Measurements from ENCODE around the gene GJA4. TPM values are rescaled to one million over a fixed set of nuclear protein-coding genes. Genes with fewer than 3 reads are reported as not detected.
A peak's percentile ranks its signal among the peaks of the same experiment; 100 is the strongest.

Gene GJA4
- total RNA-seq, 4 donors from 2014 or later: 14.4 to 41.4 (median 27.7) TPM

- Histone ChIP-seq H3K27me3 (peaks cover 0 to 7% (median 2%) of the 10 kb centered on the region in 3 donors), H3K27ac (peak overlapping the region; percentile 56 to 79 (median 78)), H3K4me3 (peak overlapping the region; percentile 47 to 62 (median 55)), H3K36me3 (peaks cover 0 to 10% of the 10 kb centered on the region in 2 donors), H3K4me1 (peaks cover 3 to 11% of the 10 kb centered on the region in 2 donors), H3K9me3 (no peaks in the 10 kb centered on the region)
- ATAC-seq (no peak), DNase-seq (no peak)
- in situ Hi-C loops (cut with MboI; ENCODE audit: low sequenced_read_pairs in 4 of 4): no loop called here
- no peak for TF ChIP-seq POLR2A (IDR thresholded peaks at IDR 0.05)
- TF ChIP-seq CTCF (IDR thresholded peaks at IDR 0.05 in 4 of 5, conservative IDR thresholded peaks at IDR 0.05 in 1 of 5): no peak
- intact Hi-C loops (cut with DNase I; ENCODE audit: low total_unique reads): loop anchor here (5.0 kb wide), 1 partner anchor 45 kb away; no protein-coding TSS in a partner anchor
Observed at GRCh38 chr1:34792424-34792823, 375 bp upstream of the GJA4 start.

GRCh38 chr1:34794001-34794789 is 1.4 kb downstream of the GJA4 start:
- TF ChIP-seq CTCF (IDR thresholded peaks at IDR 0.05 in 4 of 5, conservative IDR thresholded peaks at IDR 0.05 in 1 of 5): no peak
- no peak for TF ChIP-seq POLR2A (IDR thresholded peaks at IDR 0.05)
- Histone ChIP-seq H3K27ac (peak overlapping the region; percentile 65 to 79 (median 78)), H3K36me3 (peaks cover 0 to 10% of the 10 kb centered on the region in 2 donors), H3K27me3 (peaks cover 0 to 7% (median 2%) of the 10 kb centered on the region in 3 donors), H3K4me3 (peak overlapping the region; percentile 47 to 62 (median 55)), H3K9me3 (no peaks in the 10 kb centered on the region), H3K4me1 (peaks cover 3 to 11% of the 10 kb centered on the region in 2 donors)
- intact Hi-C loops (cut with DNase I; ENCODE audit: low total_unique reads) (loop anchor here (5.0 kb wide), 1 partner anchor 43 kb away; no protein-coding TSS in a partner anchor), in situ Hi-C loops (cut with MboI; ENCODE audit: low sequenced_read_pairs in 4 of 4) (no loop called here)
- ATAC-seq (no peak), DNase-seq (no peak)

- DNase-seq (no peak), ATAC-seq (no peak)
- intact Hi-C loops (cut with DNase I; ENCODE audit: low total_unique reads): loop anchor here (5.0 kb wide), 1 partner anchor 43 kb away; no protein-coding TSS in a partner anchor
- in situ Hi-C loops (cut with MboI; ENCODE audit: low sequenced_read_pairs in 4 of 4): no loop called here
- TF ChIP-seq POLR2A (IDR thresholded peaks at IDR 0.05): no peak
- TF ChIP-seq CTCF (IDR thresholded peaks at IDR 0.05 in 4 of 5, conservative IDR thresholded peaks at IDR 0.05 in 1 of 5): no peak
- peaks cover 0 to 10% of the 10 kb centered on the region in 2 donors for H3K36me3 ChIP-seq
- peak overlapping the region; percentile 44 to 62 (median 51) for H3K4me3 ChIP-seq
- H3K27ac ChIP-seq: peak overlapping the region; percentile 47 to 79 (median 78)
- peaks cover 0 to 7% (median 2%) of the 10 kb centered on the region in 3 donors for H3K27me3 ChIP-seq
- H3K9me3 ChIP-seq: no peaks in the 10 kb centered on the region
- peaks cover 3 to 11% of the 10 kb centered on the region in 2 donors for H3K4me1 ChIP-seq
Observed at GRCh38 chr1:34794790-34795180, 2.0 kb downstream of the GJA4 start.

- no peak for DNase-seq
- no peak for ATAC-seq
- Histone ChIP-seq H3K36me3 (peaks cover 0 to 10% of the 10 kb centered on the region in 2 donors), H3K9me3 (no peaks in the 10 kb centered on the region), H3K4me3 (peak overlapping the region; percentile 44 to 62 (median 51)), H3K27ac (peak overlapping the region; percentile 13 to 79 (median 78)), H3K27me3 (peaks cover 0 to 7% (median 2%) of the 10 kb centered on the region in 3 donors), H3K4me1 (peaks cover 3 to 11% of the 10 kb centered on the region in 2 donors)
- no peak for TF ChIP-seq CTCF (IDR thresholded peaks at IDR 0.05 in 4 of 5, conservative IDR thresholded peaks at IDR 0.05 in 1 of 5)
- TF ChIP-seq POLR2A (IDR thresholded peaks at IDR 0.05): no peak
- in situ Hi-C loops (cut with MboI; ENCODE audit: low sequenced_read_pairs in 4 of 4): no loop called here
- intact Hi-C loops (cut with DNase I; ENCODE audit: low total_unique reads): no loop called here
Observed at GRCh38 chr1:34795916-34796315, 3.1 kb downstream of the GJA4 start.

Measured in gastrocnemius medialis (tissue), 4 donors.